GM12892 (cell line): ENCODE results near the gene KCNA5.

Source experiments
- POLR2A ChIP-seq: IDR thresholded peaks from 2 replicates; pipeline ENCODE4 v1.6.1; 2011; ENCODE audit warnings: low read depth, low read length, control low read depth
- POLR2AphosphoS5 ChIP-seq: IDR thresholded peaks from 2 replicates; pipeline ENCODE4 v1.6.1; 2011; ENCODE audit warnings: low read depth, low read length, control low read depth
- TAF1 ChIP-seq: IDR thresholded peaks from 2 replicates; pipeline ENCODE4 v1.6.1; 2011; ENCODE audit warnings: low read depth, mild to moderate bottlenecking, control low read depth, low read length, borderline replicate concordance

- TF ChIP-seq POLR2A (no peak), TAF1 (no peak), POLR2AphosphoS5 (no peak)
These were observed 17.3 kb downstream of the KCNA5 start for GRCh38 chr12:5060958-5061357.
